Left colon (tissue), 2 donors: ENCODE measurements around the gene OR2T5. TPM values are rescaled to one million over a fixed set of nuclear protein-coding genes. Genes with fewer than 3 reads are reported as not detected.
"Not testable (repeated sequence)": the region's sequence is repeated elsewhere in the genome, so short reads cannot be mapped to it uniquely, and the experiment has no call there.

Experiments
- ATAC-seq: fragments of 200-7000 bp; cut with Tn5 transposase; one replicate; pipeline ENCODE4 v1.9.1; 2020; ENCODE audit warnings: mild to moderate bottlenecking, moderate library complexity
- DNase-seq, 2 donors: peaks; one replicate each; pipeline ENCODE4 v3.0.0-alpha.2; 2020
- intact Hi-C, 2 donors: fragments of 100-400 bp; cut with DNase I in 1 of 2; cut with micrococcal nuclease in 1 of 2; formaldehyde crosslinking; loops; one replicate each; pipeline versions ENCODE4 v1.11.2 to v1.14.0; 2022; cut with DNase I, micrococcal nuclease
- long read RNA-seq: library from polyadenylated mRNA; unstranded; transcript quantifications from one replicate; pipeline ENCODE4 v2.0.0, GENCODE V29; 2021
- total RNA-seq, 2 donors: library from RNA; stranded (reverse); fragmentation: NEBNext Ultra II Directional; extraction: Animal tissue kit (Norgen Biotek cat#: 25700); gene quantifications; one replicate each; pipeline ENCODE4 v1.2.1, GENCODE V29; 2021
- donor health status: DM: no; HTN: no; CAD: no.
- donor health status: DM: yes; HTN: yes; CAD: no.

Gene OR2T5, protein sequence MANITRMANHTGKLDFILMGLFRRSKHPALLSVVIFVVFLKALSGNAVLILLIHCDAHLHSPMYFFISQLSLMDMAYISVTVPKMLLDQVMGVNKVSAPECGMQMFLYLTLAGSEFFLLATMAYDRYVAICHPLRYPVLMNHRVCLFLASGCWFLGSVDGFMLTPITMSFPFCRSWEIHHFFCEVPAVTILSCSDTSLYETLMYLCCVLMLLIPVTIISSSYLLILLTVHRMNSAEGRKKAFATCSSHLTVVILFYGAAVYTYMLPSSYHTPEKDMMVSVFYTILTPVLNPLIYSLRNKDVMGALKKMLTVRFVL
- not detected for total RNA-seq
- long read RNA-seq = 0 reads

DNA sequence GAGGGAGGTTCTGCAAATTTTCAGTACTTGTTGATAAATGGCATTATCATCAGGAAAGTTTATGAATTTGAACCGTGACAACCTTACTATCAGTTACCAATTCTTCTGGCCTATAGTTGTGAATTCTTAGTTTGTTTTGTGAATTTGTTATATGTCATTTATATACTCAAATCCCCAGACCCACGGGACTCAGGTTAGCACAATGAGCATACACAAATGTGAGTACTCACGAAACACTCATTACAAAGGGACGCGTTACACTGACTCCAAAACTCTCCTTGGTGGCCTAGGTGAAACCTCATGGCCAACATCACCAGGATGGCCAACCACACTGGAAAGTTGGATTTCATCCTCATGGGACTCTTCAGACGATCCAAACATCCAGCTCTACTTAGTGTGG, at the start of gene OR2T5:
OR2T5 (plus strand) TSS at position 301 of the 400 bp plus-strand sequence; CDS start at position 301, 0 bp downstream.
- ATAC-seq, intact Hi-C loops, DNase-seq: not testable (repeated sequence)

DNA sequence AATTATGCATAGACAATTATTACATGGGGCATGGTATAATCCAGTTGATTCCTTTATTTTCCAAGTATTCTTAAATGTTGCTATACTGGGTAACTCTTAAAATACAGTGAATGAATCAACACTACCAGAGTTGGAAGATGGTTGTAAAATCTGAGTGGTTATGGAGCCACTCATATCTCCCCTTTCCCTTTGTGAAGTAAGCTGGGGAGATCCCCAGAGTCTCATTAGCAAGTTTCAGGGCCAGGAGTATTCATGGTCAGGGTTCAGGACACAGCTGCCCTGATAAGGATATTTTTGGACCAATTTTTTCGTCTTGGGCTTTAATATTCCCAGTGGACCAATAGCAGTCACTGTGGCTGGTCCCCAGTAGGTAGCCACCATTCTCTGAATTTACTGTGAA, 49.7 kb upstream of the OR2T5 start:
- DNase-seq, intact Hi-C loops, ATAC-seq: not testable (repeated sequence)

DNA sequence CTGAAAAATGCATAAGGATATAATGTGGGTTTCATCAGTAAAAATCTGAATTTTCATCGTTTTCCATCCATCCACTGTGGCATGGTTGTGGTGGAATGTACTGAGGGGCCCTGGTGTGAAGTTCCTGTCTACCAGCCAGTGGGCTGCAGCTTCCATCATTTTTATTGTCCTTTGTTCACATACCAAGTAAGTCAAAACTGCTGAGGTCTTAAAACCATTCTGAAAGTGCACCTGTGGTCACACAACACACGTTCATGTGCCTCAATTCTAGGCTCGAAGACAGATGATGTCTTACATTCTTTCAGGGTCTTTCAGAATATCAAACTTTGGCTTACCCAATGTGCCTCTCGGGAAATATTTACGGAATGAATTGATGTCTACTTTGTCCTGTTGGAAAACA, 49.1 kb upstream of the OR2T5 start:
- ATAC-seq, DNase-seq, intact Hi-C loops: not testable (repeated sequence)

DNA sequence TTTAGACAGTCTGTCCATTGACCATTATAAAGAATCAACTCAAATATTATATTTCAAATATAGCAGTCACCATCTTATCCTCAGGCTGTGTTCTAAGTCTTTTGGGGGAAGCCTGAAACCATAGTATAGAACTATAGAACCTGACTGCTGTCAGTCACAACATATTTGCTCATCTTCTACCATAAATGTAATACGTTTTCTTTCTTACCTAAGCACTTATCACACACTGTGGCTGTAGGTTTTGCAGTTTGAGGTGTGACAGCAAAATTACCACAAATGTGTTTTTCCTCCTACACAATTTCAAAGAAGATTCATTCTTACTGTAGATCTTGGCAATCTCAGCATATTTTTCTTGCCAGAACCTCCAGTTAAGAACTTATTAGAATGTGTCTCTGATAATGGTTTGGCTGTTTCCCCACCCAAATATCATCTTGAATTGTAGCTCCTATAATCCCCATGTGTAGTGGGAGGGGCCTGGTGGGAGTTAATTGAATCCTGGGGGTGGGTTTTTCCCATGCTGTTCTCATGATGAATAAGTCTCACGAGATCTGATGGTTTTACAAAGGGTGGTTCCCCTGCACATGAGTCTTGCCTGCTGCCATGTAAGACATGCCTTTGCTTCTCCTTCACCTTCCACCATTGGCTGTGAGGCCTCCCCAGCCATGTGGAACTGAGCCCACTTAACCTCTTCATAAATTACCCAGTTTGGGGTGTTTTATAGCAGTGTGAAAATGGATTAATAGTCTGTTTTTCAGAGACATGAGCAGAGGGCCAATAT, 45.7 kb upstream of the OR2T5 start:
- ATAC-seq, DNase-seq: not testable (repeated sequence)
- intact Hi-C loops = loop anchor here in 1 of 2 donors (5.0 kb wide), 1 partner anchor 205 kb away; the partner anchor contains the start of gene OR2T35

DNA sequence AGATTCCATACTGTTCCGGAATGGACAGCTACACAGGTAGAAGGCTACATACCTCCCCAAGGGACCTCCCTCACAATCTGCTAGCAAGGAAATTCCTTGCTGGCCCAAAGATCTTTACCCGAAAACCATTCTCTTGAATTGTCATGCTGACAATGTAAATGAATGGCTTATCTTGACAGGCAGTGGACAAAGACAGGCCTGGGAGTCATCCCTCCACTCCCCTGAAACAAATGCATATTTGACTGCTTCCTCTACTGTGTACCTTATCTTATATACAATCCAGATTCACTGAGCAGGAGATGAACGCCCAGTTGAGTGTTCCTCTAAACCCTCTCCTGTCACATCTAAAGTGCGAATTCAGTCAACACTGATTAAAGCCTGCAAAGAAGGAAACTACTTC, 43.8 kb upstream of the OR2T5 start:
- intact Hi-C loops = loop anchor here in 1 of 2 donors (5.0 kb wide), 1 partner anchor 203 kb away; the partner anchor contains the start of gene OR2T35
- ATAC-seq, DNase-seq: not testable (repeated sequence)

DNA sequence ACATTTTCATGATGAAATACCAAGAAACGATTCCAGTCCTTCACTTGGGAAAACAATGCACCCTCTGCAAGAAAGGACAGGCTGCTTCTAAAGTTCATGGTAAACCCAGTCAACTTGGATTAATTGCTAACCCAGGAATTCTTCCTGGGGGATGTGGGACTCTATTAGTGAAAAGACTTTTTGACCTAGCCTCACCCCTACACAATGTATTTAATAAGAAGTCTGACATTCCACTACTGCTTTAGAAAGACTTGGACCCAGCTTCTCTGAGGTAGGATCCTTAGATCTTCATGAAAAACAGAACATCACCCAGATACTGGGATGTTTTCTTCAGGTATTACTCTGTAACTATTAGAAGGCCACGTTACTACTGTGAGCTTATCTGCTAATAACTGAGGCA, 43.0 kb upstream of the OR2T5 start, which contains the start of gene OR2T2:
OR2T2 (plus strand) TSS at position 239 of the 400 bp plus-strand sequence. CDS start 7,161 bp downstream, outside the sequence.
- DNase-seq, ATAC-seq, intact Hi-C loops: not testable (repeated sequence)

DNA sequence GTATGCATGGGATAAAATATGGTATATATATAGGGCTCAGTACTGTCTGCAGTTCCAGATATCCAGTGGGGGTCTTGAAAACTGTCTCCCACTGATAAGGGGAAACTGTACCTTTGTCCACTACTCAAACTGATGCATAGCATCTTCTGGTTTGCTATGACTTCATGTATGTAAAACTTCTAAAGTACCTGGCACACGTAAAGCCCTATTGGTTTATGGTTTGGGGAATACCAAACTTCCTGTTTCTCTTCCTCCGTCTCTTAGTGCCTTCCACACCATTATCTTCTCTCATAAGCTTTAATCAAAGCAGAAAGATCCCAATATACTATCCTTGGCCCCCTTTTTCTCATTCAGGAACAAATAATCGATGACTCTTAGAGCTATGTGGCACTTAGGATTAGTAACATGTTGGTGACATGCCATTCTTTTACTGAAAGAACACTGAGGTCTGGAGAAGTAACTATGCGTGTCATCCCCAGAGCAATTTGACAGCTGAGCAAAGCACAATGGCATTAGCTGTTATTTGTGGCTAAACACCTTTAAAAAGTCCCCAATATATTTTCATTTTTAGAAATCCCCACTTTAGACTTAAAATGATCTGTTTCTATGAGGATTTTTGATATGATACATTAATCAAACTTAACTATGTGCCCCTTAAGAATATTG, 39.8 kb upstream of the OR2T5 start:
- ATAC-seq, DNase-seq, intact Hi-C loops: not testable (repeated sequence)

DNA sequence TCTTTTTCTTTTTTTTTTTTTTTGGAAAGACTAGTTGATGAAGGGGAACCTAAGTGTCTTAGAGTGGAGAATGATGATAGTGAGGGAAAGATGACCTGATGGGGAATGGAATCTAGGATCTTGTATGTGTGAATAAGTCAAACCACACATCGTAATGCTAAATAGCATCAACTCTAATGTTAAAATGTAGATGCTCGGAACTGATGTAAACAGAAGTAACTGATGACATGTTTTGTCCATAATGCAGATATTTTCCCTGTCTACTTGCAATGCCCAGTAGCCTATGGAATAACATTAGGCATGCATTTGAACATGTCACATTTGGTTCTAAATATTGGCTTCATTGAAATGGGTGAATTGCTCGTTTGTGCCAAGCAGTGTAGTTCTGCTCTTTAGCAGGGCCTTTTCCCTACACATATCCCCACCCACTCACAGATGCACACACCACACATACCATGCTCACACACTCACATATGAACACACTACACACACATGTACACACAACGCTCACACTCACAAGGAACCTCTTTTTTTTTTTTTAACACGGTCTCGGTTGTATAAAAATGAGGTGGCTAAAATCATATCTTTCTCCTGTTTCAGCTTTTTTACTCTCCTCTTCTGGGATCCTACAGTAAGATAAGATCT, 38.4 kb upstream of the OR2T5 start:
- intact Hi-C loops, ATAC-seq, DNase-seq: not testable (repeated sequence)

DNA sequence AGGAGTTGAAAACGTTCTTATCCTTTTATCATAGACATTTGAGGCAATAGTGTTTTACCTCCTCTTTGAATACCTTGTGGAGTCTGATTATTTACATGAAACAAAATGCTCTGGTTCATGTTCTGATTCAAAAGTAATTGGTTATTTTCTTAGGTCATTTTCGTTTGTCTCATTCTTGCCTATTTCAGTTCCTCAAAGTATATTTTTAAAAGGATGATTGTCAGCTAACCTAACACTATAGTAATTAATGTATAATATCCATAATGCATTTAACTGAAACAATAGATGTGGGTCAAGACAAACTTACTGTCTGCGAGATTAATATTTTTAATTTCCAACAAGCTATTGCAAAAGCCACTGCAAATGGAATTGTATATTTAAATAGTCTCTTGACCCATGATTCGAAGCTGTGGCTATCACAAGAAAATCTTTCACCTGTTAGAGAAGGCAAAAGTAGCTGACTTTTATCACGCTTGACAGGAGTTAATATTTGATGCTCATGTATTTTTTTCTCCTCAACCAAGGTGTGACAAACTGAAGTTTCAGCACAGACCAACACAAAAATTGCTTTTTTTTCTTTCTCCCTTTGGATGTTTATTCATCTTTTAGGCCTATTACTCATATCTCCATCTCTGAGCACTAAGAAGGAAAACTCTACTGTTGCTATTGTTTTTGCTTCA, 37.8 kb upstream of the OR2T5 start:
- ATAC-seq, DNase-seq, intact Hi-C loops: not testable (repeated sequence)

DNA sequence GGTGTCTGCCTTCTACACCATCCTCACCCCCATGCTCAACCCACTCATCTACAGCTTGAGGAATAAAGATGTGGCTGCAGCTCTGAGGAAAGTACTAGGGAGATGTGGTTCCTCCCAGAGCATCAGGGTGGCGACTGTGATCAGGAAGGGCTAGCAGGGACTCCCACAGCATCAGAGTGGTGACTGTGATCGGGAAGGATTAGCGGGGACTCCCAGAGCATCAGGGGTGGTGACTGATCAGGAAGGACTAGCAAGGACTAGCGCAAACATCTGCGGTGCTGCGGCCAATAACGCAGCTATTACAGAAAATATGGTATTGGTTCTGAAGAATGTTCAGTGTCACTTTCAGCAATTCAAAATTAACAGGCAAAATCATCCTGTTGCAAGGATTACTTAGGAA, 34.8 kb upstream of the OR2T5 start:
- intact Hi-C loops, ATAC-seq, DNase-seq: not testable (repeated sequence)

DNA sequence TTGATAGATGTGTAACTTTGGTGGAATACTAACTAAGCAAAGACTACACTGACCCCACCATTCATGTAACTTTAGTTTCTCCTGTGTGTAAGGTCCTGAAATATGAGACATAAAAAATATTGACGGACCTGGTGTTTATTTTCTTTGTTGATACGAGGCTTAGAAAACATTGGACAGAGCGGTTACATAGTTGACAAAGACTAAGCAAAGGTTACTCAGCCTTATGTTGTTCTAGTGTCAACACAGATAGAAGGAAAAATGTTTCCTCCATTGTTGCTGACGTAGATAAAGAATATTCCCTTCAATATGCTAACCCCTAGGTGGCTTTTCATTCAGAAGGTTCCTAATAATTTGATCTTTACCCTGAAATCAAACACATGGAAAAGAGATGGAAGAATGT, 33.3 kb upstream of the OR2T5 start:
- DNase-seq, intact Hi-C loops: not testable (repeated sequence)
- peak; percentile 22 for ATAC-seq

DNA sequence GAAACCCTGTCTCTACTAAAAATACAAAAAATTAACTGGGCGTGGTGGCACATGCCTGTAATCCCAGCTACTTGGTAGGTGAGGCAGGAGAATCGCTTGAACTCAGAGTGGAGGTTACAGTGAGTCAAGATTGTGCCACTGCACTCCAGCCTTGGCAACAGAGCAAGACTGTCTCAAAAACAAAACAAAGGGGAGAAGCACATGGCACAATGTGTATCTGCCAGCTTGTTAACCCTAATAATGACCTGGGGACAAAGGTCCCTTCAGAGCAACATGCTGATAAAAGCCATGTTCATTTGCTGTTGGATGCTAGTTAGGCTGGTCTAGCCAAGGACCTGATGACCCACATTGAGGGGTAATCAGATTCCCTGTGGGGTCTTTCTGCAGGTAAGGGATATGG, 31.8 kb upstream of the OR2T5 start:
- ATAC-seq, DNase-seq, intact Hi-C loops: not testable (repeated sequence)

DNA sequence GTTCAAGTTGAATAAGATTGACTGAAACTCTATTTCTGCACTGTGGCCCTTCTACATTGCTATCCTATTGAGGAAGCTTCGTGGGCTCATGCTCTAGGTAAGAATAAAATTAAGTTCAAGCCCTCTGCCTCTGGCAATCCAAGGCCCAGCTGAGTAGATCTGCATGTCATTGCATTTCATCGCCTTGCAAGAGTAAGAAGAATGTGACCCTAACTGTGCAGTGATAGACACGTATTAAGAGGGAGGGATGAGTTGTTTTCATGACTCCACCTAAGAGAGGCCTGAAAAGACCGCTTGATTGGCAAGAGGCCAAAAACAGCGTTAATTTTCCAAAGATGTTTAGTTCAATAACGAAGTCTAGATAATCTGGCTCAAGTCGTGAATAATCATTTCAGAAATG, 29.3 kb upstream of the OR2T5 start:
- DNase-seq, ATAC-seq, intact Hi-C loops: not testable (repeated sequence)

DNA sequence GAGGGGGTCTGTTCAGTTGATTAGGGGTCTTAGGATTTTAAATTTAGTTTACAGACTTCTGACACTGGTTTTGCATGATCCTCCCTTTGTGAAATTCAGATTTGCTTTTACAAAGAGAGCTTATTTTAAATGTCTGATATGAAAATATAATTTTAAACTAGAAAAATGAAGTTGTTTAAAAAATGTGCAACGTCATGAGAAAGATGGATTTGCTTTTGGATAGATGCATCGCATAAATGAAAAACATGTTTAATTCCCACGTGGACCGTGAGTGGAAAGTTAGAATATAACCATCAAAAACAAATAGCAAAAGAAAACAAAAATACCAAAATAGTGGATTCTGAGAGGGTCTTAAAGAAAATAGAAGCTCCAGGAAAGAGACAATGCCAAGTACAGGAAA, 17.2 kb upstream of the OR2T5 start:
- intact Hi-C loops = no loop called here
- ATAC-seq (no peak), DNase-seq (no peak)

DNA sequence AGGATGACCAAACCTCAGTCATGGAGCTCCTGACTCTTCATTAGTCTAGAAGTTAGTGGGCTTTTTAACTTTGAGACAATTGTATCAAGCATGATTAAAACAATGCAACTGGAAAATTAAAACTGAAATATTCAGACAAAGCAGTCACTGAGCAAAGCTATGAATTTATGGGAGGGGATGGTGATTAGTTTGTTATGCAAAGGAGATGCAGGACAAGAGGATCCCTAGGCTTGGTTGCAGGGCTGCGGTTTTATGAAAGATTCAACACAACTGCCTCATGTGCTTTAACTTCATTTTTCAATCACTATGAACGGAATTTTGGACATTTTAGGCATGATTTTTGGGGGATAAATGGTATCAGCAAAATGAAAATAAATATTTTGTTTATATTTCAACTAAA, 16.3 kb upstream of the OR2T5 start:
- intact Hi-C loops, ATAC-seq, DNase-seq: not testable (repeated sequence)

DNA sequence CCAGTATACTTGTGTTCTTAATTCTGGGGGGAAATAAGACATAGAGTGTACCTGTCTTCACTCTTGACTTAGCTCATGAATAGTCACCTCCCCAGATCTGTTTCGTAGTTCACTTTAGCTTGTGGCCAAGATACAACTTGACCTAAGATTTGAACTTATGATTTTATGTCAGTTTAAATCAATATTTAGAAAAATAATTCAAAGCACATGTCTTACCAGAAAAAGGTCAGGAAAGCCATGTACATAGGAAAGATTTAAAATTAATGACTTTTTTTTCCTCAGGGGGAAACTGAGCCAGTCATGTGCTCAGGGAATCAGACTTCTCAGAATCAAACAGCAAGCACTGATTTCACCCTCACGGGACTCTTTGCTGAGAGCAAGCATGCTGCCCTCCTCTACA, 15.3 kb upstream of the OR2T5 start, which contains the start of gene OR2T3:
OR2T3 (plus strand) TSS at position 301 of the 400 bp plus-strand sequence; CDS start at position 301, 0 bp downstream.
- intact Hi-C loops, DNase-seq, ATAC-seq: not testable (repeated sequence)

DNA sequence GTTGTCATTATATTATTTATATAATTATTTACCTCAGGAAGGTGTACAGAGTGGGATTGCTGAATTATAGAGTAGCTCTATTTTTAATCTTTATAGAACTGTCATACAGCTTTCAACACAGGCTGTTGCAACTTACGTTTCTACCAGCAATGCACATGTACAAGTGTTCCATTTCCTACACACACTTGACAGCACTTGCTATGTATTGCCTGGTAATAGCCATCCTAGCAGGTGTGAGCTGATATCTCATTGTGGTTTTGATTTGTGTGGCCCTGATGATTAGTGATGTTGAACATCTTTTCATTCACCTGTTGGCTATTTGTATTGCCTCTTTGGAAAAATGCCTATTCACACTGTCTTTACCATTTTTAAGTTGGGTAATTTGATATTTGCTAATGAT, 12.7 kb upstream of the OR2T5 start:
- ATAC-seq, DNase-seq, intact Hi-C loops: not testable (repeated sequence)
